Astrocyte (in vitro differentiated cells and primary cell): ENCODE results near the gene STYXL2. TPM values are rescaled to one million over a fixed set of nuclear protein-coding genes. Genes with fewer than 3 reads are reported as not detected.

Experiments used
- DNase-seq: peaks from one replicate; pipeline ENCODE4 v3.0.0-alpha.2; 2010; ENCODE audit warnings: low read depth
- FAIRE-seq: peaks from 2 replicates; lab custom pipeline; 2011; peaks lifted over from hg19 to GRCh38; lab: Jason Lieb, UNC
- H2AFZ ChIP-seq: 2 replicates; pipeline ENCODE4 v1.6.0; 2012; ENCODE audit warnings: low read depth, low read length, inconsistent platforms
- H3K27ac ChIP-seq: 2 replicates; pipeline ENCODE4 v1.5.1; 2011; ENCODE audit warnings: low read depth, low read length, inconsistent platforms
- H3K27me3 ChIP-seq: 2 replicates; pipeline ENCODE4 v1.6.0; 2011; ENCODE audit warnings: low read length, inconsistent platforms; ENCODE audit not compliant: insufficient read depth
- H3K36me3 ChIP-seq: 2 replicates; pipeline ENCODE4 v1.5.1; 2011; ENCODE audit warnings: low read length, inconsistent platforms; ENCODE audit not compliant: insufficient read depth
- H3K4me1 ChIP-seq: 2 replicates; pipeline ENCODE4 v1.5.1; 2011; ENCODE audit warnings: low read length, inconsistent platforms; ENCODE audit not compliant: insufficient read depth
- H3K4me2 ChIP-seq: 2 replicates; pipeline ENCODE4 v1.6.0; 2012; ENCODE audit warnings: low read length, inconsistent platforms
- H3K4me3 ChIP-seq: 2 replicates; pipeline ENCODE4 v1.5.1; 2011; ENCODE audit warnings: low read depth, mild to moderate bottlenecking, low read length, inconsistent platforms; ENCODE audit not compliant: insufficient read depth
- H3K79me2 ChIP-seq: 2 replicates; pipeline ENCODE4 v1.6.0; 2012; ENCODE audit warnings: mild to moderate bottlenecking, low read length, inconsistent platforms; ENCODE audit not compliant: insufficient read depth
- H3K9ac ChIP-seq: 2 replicates; pipeline ENCODE4 v1.6.0; 2012; ENCODE audit warnings: mild to moderate bottlenecking, low read length, inconsistent platforms
- H3K9me3 ChIP-seq: 2 replicates; pipeline ENCODE4 v1.5.1; 2012; ENCODE audit warnings: low read depth, mild to moderate bottlenecking, low read length, inconsistent platforms; ENCODE audit not compliant: insufficient read depth
- H4K20me1 ChIP-seq: 2 replicates; pipeline ENCODE4 v1.6.0; 2012; ENCODE audit warnings: low read length, inconsistent platforms; ENCODE audit not compliant: insufficient read depth
- H3K27ac Mint-ChIP-seq: one replicate; pipeline ENCODE4 v1.8.0; 2021; ENCODE audit warnings: mild to moderate bottlenecking, mixed read lengths; ENCODE audit not compliant: unreplicated experiment
- H3K27me3 Mint-ChIP-seq: one replicate; pipeline ENCODE4 v1.8.0; 2021; ENCODE audit warnings: low read depth, mixed read lengths; ENCODE audit not compliant: unreplicated experiment
- H3K36me3 Mint-ChIP-seq: one replicate; pipeline ENCODE4 v1.8.0; 2021; ENCODE audit warnings: low read depth, mixed read lengths; ENCODE audit not compliant: unreplicated experiment
- H3K4me1 Mint-ChIP-seq: one replicate; pipeline ENCODE4 v1.8.0; 2021; ENCODE audit warnings: low read depth, mixed read lengths; ENCODE audit not compliant: unreplicated experiment
- H3K4me3 Mint-ChIP-seq: one replicate; pipeline ENCODE4 v1.8.0; 2021; ENCODE audit warnings: mild to moderate bottlenecking, moderate library complexity, mixed read lengths; ENCODE audit not compliant: unreplicated experiment
- H3K9me3 Mint-ChIP-seq: one replicate; pipeline ENCODE4 v1.8.0; 2021; ENCODE audit warnings: mild to moderate bottlenecking, mixed read lengths; ENCODE audit not compliant: unreplicated experiment
- CTCF ChIP-seq: IDR thresholded peaks from 2 replicates; pipeline ENCODE4 v1.5.1; 2011; ENCODE audit warnings: low read depth, mild to moderate bottlenecking, inconsistent platforms, low read length, moderate library complexity; ENCODE audit not compliant: insufficient read depth
- EZH2 ChIP-seq: IDR thresholded peaks from 2 replicates; pipeline ENCODE4 v1.6.1; 2012; ENCODE audit warnings: mild to moderate bottlenecking, low read length, inconsistent platforms; ENCODE audit not compliant: insufficient read depth
- total RNA-seq: library from RNA; stranded (reverse); gene quantifications from 2 replicates; pipeline ENCODE4 v1.2.1, GENCODE V29; 2021

STYXL2 gene
- total RNA-seq, 1 donor from 2014 or later = 0.82 TPM

DNA sequence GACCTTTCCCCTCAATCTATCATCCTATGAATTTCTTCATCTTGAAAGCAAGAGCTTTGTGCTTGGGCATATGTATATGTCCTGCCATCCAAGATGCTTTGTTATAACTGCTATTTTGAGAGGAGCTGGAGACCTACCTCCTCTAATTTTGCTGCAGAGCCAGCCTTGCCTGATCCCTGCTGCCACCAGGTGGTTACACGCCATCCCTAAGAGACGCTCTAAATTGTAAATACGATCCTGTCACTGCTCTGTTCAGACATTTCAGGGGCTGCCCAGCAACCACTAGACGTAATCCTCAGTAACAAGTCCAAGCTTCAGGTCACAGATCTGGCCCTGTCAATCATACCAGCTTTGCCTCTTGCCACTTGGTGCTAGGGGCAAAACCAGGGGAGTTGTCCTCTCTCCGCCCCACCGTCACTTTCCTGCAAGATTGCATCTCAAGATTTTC lies 36.6 kb upstream of the STYXL2 start:
- Histone ChIP-seq H3K4me3 (no peak overlapping the region), H3K79me2 (no peaks in the 10 kb centered on the region), H3K4me1 (peaks cover 5% of the 10 kb centered on the region), H3K36me3 (no peaks in the 10 kb centered on the region), H3K9me3 (no peaks in the 10 kb centered on the region), H3K27me3 (no peaks in the 10 kb centered on the region), H4K20me1 (no peaks in the 10 kb centered on the region), H2AFZ (no peak overlapping the region), H3K4me2 (no peak overlapping the region), H3K9ac (no peak overlapping the region), H3K27ac (no peak overlapping the region)
- Mint-ChIP-seq H3K4me1 (peaks cover 9% of the 10 kb centered on the region), H3K36me3 (no peaks in the 10 kb centered on the region), H3K27ac (no peak overlapping the region), H3K27me3 (peaks cover 19% of the 10 kb centered on the region), H3K9me3 (no peaks in the 10 kb centered on the region), H3K4me3 (no peak overlapping the region)
- FAIRE-seq (no peak), DNase-seq (peak; percentile 18)
- TF ChIP-seq EZH2 (no peak), CTCF (peak; percentile 58)

DNA sequence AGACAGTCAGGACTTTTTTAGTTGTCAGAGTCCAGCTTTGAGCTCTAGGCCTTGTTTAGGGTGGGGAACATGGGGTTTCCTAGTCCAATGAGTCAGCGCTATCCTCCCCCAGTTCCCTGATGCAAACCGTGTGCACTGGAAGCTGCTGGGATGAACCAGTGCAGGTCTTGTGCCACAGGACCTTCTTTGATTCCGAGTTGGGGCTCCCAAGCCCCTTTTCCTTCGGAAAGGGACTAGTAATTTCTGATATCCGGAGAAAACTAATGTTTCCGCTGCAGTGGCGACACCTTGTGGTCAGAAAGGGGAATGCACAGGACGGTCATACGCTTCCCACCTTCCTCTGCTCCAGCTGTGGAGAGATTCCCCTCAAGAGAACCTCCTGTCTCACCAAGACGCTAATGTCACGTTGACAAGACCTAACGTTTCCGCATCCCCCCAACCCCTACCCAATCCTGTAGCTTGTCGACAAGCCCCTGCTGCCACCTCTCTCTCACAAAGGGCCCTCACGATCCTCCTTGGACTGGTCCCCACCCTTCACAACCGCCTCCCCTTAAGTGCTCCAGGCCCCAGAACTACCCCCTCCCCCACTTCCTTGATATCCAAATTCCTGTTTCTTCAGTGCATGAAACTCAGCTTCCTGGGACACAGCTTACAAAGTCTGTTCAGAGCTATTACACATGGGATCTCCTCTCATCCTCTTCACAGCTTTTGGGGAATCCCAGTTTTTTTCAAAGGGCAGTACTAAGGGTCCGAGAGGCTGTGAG lies 34.6 kb upstream of the STYXL2 start:
- FAIRE-seq = no peak
- Histone ChIP-seq H4K20me1 (no peaks in the 10 kb centered on the region), H3K4me1 (peaks cover 5% of the 10 kb centered on the region), H3K27ac (no peak overlapping the region), H3K36me3 (no peaks in the 10 kb centered on the region), H3K4me3 (no peak overlapping the region), H3K79me2 (no peaks in the 10 kb centered on the region), H3K9ac (no peak overlapping the region), H2AFZ (peak overlapping the region; percentile 66), H3K4me2 (peak overlapping the region; percentile 70), H3K27me3 (no peaks in the 10 kb centered on the region), H3K9me3 (no peaks in the 10 kb centered on the region)
- peak; percentile 24 for DNase-seq
- TF ChIP-seq EZH2 (no peak), CTCF (peak; percentile 99)
- Mint-ChIP-seq H3K27me3 (peaks cover 9% of the 10 kb centered on the region), H3K9me3 (no peaks in the 10 kb centered on the region), H3K27ac (no peak overlapping the region), H3K4me3 (no peak overlapping the region), H3K36me3 (no peaks in the 10 kb centered on the region), H3K4me1 (peaks cover 9% of the 10 kb centered on the region)

GRCh38 chr1:167059809-167060107 lies 34.1 kb upstream of the STYXL2 start:
- FAIRE-seq = no peak
- no peaks in the 10 kb centered on the region for H3K79me2 ChIP-seq
- H3K4me1 Mint-ChIP-seq = peaks cover 8% of the 10 kb centered on the region
- no peak overlapping the region for H3K27ac ChIP-seq
- H3K36me3 Mint-ChIP-seq = no peaks in the 10 kb centered on the region
- no peak overlapping the region for H3K4me3 ChIP-seq
- no peak overlapping the region for H3K9ac ChIP-seq
- peaks cover 5% of the 10 kb centered on the region for H3K4me1 ChIP-seq
- TF ChIP-seq CTCF (no peak), EZH2 (no peak)
- H3K27me3 Mint-ChIP-seq = peaks cover 8% of the 10 kb centered on the region
- H3K27me3 ChIP-seq = no peaks in the 10 kb centered on the region
- H3K9me3 ChIP-seq = no peaks in the 10 kb centered on the region
- H3K27ac Mint-ChIP-seq = no peak overlapping the region
- peak overlapping the region; percentile 70 for H3K4me2 ChIP-seq
- no peaks in the 10 kb centered on the region for H3K9me3 Mint-ChIP-seq
- H3K4me3 Mint-ChIP-seq = no peak overlapping the region
- no peaks in the 10 kb centered on the region for H4K20me1 ChIP-seq
- DNase-seq = no peak
- H2AFZ ChIP-seq = no peak overlapping the region
- no peaks in the 10 kb centered on the region for H3K36me3 ChIP-seq
